Breast epithelium (tissue), 4 donors: ENCODE data around the gene ZIC4. TPM values are rescaled to one million over a fixed set of nuclear protein-coding genes. Genes with fewer than 3 reads are reported as not detected.

ENCODE experiments used
- DNase-seq, 2 donors: peaks; one replicate each; pipeline ENCODE4 v3.0.0-alpha.2; 2019; ENCODE audit warnings: low spot score in 2 of 2
- H3K27ac ChIP-seq, 2 donors: fragments of 200-600 bp; sonication (generic) in 1 of 2; one replicate each; pipeline ENCODE4 v1.5.1; 2016 to 2019; ENCODE audit warnings: mild to moderate bottlenecking in 1 of 2
- H3K27me3 ChIP-seq, 2 donors: fragments of 200-600 bp; sonication (generic) in 1 of 2; one replicate each; pipeline versions ENCODE4 v1.5.1 to v1.6.0; 2017 to 2019; ENCODE audit warnings: control low read depth in 1 of 2, mild to moderate bottlenecking in 1 of 2
- H3K36me3 ChIP-seq: fragments of 200-600 bp; one replicate; pipeline ENCODE4 v1.5.1; 2019
- H3K4me1 ChIP-seq, 2 donors: fragments of 200-600 bp; sonication (generic); one replicate each; pipeline ENCODE4 v1.5.1; 2016 to 2019; ENCODE audit warnings: control low read depth in 1 of 2
- H3K4me3 ChIP-seq, 3 donors: fragments of 200-600 bp; sonication (generic); 1 replicate in 2 of 3; 2 replicates in 1 of 3; pipeline ENCODE4 v1.5.1; 2016 to 2019; ENCODE audit warnings: mild to moderate bottlenecking in 3 of 3, moderate library complexity in 2 of 3
- H3K9me3 ChIP-seq, 2 donors: fragments of 200-600 bp; sonication (generic) in 1 of 2; one replicate each; pipeline ENCODE4 v1.5.1; 2016 to 2019; ENCODE audit warnings: control low read depth in 1 of 2
- POLR2A ChIP-seq: fragments of 450-650 bp; IDR thresholded peaks from one replicate; pipeline ENCODE4 v1.6.1; 2016; ENCODE audit warnings: antibody characterized with exemption, mild to moderate bottlenecking, moderate library complexity
- POLR2AphosphoS5 ChIP-seq, 3 donors: sonication (generic); formaldehyde crosslinking; IDR thresholded peaks; one replicate each; pipeline ENCODE4 v1.6.1; 2017; ENCODE audit warnings: antibody characterized with exemption in 3 of 3
- intact Hi-C: fragments of 100-400 bp; cut with DNase I; formaldehyde crosslinking; loops from one replicate; pipeline ENCODE4 v1.15.1; 2023; ENCODE audit warnings: low total_unique reads
- total RNA-seq, 3 donors: library from RNA; depleted of rRNA; stranded (reverse); fragments of >200 nt; gene quantifications; one replicate each; pipeline ENCODE4 v1.1.0, GENCODE V29; 2016
- TF ChIP-seq, protein P1 (sequence below), 3 donors: fragments of 450-650 bp; IDR thresholded peaks; one replicate each; pipeline ENCODE4 v1.5.1; 2016 to 2017; ENCODE audit warnings: antibody characterized with exemption in 3 of 3, mild to moderate bottlenecking in 3 of 3, moderate library complexity in 3 of 3

Gene ZIC4
- total RNA-seq, 3 donors from 2014 or later = under 0.01 to 0.15 TPM; not detected in 1

DNA sequence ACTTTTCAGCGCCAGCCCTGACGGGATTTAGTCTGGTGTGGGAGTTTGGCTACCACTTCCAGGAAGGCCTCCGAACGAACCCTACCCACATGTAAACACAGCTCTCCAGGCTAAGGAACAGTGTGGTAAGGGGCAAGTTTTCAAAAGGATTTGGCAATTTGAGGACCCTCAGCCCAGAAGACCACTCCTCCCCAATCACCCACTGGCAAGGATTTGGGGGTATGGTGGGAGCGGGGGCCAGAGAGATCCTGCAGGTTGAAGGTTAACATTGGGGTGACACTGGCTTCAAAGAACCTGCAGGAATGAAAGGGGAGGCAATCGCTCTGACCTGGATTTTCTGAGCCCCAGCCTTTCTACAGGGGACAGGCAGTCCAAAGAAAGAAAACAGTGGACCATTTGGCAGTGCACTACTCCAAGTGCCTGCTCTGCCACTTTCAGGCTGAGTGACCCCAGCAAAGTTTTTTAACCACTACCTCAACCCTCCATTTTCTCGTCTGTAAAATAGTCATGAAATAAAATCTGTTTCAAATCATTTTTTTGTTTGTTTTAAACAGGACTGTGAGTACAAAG, 34.5 kb downstream of the ZIC4 start:
- peaks cover 0 to 93% of the 10 kb centered on the region in 2 donors for H3K27me3 ChIP-seq
- no peak for DNase-seq
- H3K36me3 ChIP-seq = no peaks in the 10 kb centered on the region
- no peak overlapping the region for H3K27ac ChIP-seq
- no peaks in the 10 kb centered on the region for H3K9me3 ChIP-seq
- intact Hi-C loops = no loop called here
- H3K4me1 ChIP-seq = no peaks in the 10 kb centered on the region
- no peak overlapping the region for H3K4me3 ChIP-seq
- TF ChIP-seq POLR2AphosphoS5 (IDR thresholded peaks at IDR 0.05) = no peak
- TF ChIP-seq POLR2A = no peak
- TF ChIP-seq, protein P1, sequence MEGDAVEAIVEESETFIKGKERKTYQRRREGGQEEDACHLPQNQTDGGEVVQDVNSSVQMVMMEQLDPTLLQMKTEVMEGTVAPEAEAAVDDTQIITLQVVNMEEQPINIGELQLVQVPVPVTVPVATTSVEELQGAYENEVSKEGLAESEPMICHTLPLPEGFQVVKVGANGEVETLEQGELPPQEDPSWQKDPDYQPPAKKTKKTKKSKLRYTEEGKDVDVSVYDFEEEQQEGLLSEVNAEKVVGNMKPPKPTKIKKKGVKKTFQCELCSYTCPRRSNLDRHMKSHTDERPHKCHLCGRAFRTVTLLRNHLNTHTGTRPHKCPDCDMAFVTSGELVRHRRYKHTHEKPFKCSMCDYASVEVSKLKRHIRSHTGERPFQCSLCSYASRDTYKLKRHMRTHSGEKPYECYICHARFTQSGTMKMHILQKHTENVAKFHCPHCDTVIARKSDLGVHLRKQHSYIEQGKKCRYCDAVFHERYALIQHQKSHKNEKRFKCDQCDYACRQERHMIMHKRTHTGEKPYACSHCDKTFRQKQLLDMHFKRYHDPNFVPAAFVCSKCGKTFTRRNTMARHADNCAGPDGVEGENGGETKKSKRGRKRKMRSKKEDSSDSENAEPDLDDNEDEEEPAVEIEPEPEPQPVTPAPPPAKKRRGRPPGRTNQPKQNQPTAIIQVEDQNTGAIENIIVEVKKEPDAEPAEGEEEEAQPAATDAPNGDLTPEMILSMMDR (IDR thresholded peaks at IDR 0.05) = no peak

GRCh38 chr3:147371140-147371539, 35.2 kb downstream of the ZIC4 start:
- peaks cover 0 to 93% of the 10 kb centered on the region in 2 donors for H3K27me3 ChIP-seq
- no peaks in the 10 kb centered on the region for H3K9me3 ChIP-seq
- no peak for DNase-seq

GRCh38 chr3:147370349-147370748, 36.0 kb downstream of the ZIC4 start:
- H3K4me3 ChIP-seq = no peak overlapping the region
- peaks cover 0 to 94% of the 10 kb centered on the region in 2 donors for H3K27me3 ChIP-seq
- no peak overlapping the region for H3K27ac ChIP-seq
- no peaks in the 10 kb centered on the region for H3K4me1 ChIP-seq
- H3K9me3 ChIP-seq = no peaks in the 10 kb centered on the region
- intact Hi-C loops = no loop called here
- no peaks in the 10 kb centered on the region for H3K36me3 ChIP-seq
- DNase-seq = no peak
- TF ChIP-seq, protein P1 (IDR thresholded peaks at IDR 0.05) = no peak
- TF ChIP-seq POLR2A (no peak), POLR2AphosphoS5 (IDR thresholded peaks at IDR 0.05) (no peak)

More at GRCh38 chr3:147371140-147371539, 35.2 kb downstream of the ZIC4 start:
- intact Hi-C loops = no loop called here
- Histone ChIP-seq H3K27ac (no peak overlapping the region), H3K4me3 (no peak overlapping the region), H3K36me3 (no peaks in the 10 kb centered on the region), H3K4me1 (no peaks in the 10 kb centered on the region)
- TF ChIP-seq POLR2AphosphoS5 (IDR thresholded peaks at IDR 0.05) (no peak), POLR2A (no peak)
- TF ChIP-seq, protein P1 (IDR thresholded peaks at IDR 0.05) = no peak

DNA sequence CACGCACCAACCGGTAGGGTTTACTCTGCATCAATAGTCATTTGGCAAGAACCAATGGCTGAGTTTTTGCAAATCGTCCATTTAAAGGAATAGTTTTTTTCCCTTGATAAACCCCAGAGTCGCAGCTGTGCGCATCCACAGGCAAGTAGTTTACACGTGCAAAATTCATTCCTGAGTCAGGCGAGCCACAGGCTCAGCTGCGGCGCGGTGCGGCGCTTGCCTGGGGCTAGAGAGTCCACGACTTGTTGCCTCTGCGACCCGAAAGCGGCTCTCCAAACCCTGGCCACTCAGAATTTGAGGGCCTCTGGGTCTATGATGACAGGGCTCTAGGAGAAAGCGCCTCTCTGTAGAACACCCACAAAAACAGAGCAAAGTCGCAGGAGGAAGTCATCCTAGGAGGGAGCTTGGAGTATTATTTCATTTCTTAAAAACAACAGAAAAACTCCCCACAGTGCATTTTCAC, 36.7 kb downstream of the ZIC4 start:
- Histone ChIP-seq H3K4me1 (no peaks in the 10 kb centered on the region), H3K4me3 (no peak overlapping the region), H3K27me3 (peaks cover 0 to 95% of the 10 kb centered on the region in 2 donors), H3K36me3 (no peaks in the 10 kb centered on the region), H3K9me3 (no peaks in the 10 kb centered on the region), H3K27ac (no peak overlapping the region)
- TF ChIP-seq POLR2AphosphoS5 (IDR thresholded peaks at IDR 0.05) (no peak), POLR2A (no peak)
- TF ChIP-seq, protein P1 (IDR thresholded peaks at IDR 0.05) = no peak
- DNase-seq = no peak
- intact Hi-C loops = no loop called here

- H3K4me1 ChIP-seq = no peaks in the 10 kb centered on the region
- H3K9me3 ChIP-seq = no peaks in the 10 kb centered on the region
- DNase-seq = no peak
- H3K36me3 ChIP-seq = no peaks in the 10 kb centered on the region
- no peak overlapping the region for H3K27ac ChIP-seq
- intact Hi-C loops = no loop called here
- H3K27me3 ChIP-seq = peaks cover 0 to 95% of the 10 kb centered on the region in 2 donors
- TF ChIP-seq POLR2AphosphoS5 (IDR thresholded peaks at IDR 0.05) = no peak
- TF ChIP-seq POLR2A = no peak
- TF ChIP-seq, protein P1 (IDR thresholded peaks at IDR 0.05) = no peak
- no peak overlapping the region for H3K4me3 ChIP-seq
Observed at GRCh38 chr3:147369231-147369630, 37.1 kb downstream of the ZIC4 start.
